Measurements from ENCODE around the gene NFATC3.

DNA sequence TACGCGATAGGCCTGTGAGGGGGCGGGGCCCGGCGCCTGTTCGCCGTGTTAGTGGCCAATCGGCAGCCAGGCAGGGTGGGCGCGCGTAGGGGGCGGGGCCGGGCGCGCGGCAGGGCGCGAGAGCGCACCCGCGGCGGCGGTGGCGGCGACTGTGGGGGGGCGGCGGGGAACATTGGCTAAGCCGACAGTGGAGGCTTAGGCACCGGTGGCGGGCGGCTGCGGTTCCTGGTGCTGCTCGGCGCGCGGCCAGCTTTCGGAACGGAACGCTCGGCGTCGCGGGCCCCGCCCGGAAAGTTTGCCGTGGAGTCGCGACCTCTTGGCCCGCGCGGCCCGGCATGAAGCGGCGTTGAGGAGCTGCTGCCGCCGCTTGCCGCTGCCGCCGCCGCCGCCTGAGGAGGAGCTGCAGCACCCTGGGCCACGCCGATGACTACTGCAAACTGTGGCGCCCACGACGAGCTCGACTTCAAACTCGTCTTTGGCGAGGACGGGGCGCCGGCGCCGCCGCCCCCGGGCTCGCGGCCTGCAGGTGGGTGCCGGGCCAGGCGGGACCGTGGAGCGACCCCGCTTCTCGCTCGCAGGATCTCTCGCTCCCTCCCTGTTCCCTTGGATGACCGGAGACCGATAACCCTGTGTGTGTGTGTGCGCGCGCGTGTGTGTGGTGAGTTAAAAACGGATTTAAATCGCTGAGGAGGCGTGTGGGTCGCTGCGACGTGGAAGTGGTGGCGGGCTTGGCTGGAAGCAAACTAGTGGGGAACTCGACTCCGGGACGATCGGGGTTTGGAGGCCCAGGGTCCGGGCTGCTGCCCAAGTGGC lies at the start of gene NFATC3:
- TF ChIP-seq, protein P1, sequence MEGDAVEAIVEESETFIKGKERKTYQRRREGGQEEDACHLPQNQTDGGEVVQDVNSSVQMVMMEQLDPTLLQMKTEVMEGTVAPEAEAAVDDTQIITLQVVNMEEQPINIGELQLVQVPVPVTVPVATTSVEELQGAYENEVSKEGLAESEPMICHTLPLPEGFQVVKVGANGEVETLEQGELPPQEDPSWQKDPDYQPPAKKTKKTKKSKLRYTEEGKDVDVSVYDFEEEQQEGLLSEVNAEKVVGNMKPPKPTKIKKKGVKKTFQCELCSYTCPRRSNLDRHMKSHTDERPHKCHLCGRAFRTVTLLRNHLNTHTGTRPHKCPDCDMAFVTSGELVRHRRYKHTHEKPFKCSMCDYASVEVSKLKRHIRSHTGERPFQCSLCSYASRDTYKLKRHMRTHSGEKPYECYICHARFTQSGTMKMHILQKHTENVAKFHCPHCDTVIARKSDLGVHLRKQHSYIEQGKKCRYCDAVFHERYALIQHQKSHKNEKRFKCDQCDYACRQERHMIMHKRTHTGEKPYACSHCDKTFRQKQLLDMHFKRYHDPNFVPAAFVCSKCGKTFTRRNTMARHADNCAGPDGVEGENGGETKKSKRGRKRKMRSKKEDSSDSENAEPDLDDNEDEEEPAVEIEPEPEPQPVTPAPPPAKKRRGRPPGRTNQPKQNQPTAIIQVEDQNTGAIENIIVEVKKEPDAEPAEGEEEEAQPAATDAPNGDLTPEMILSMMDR (IDR thresholded peaks at IDR 0.05; ENCODE audit: low read length): peak; percentile 17; the same call in 1 of the 2 replicates
- TF ChIP-seq EZH2 (IDR thresholded peaks at IDR 0.05; ENCODE audit: borderline replicate concordance, low read length): no peak
